GM18520 (cell line): ENCODE results near the gene CACYBP.
A peak's percentile ranks its signal among the peaks of the same experiment; 100 is the strongest.
"Not testable (repeated sequence)": the region's sequence is repeated elsewhere in the genome, so short reads cannot be mapped to it uniquely, and the experiment has no call there.

Source experiments
- ATAC-seq: cut with Tn5 transposase; IDR thresholded peaks from one replicate; pipeline ENCODE4 v1.9.1; 2021; ENCODE audit not compliant: unreplicated experiment

Gene CACYBP

GRCh38 chr1:175005085-175005783 lies 5.5 kb downstream of the CACYBP start:
- no peak for ATAC-seq

DNA sequence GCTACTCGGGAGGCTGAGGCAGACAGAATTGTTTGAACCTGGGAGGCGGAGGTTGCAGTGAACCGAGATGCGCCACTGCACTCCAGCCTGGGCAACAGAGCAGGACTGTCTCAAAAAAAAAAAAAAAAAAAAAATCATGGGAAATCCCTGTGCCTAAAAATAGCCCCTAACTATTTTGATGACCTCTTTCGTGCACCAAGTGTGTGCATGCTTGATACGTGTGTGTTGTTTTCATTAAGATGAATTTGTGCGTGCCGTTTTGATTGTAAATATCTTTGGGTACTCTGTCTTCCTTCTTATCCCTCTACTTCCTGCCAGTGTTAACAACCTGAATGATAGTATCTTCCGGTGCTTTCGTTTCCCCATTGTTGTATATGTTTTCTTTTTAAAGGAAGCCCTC lies 9.8 kb downstream of the CACYBP start:
- no peak for ATAC-seq

- no peak for ATAC-seq
These were observed 13.7 kb downstream of the CACYBP start for GRCh38 chr1:175013445-175013844.

GRCh38 chr1:175015243-175015642 lies 15.5 kb downstream of the CACYBP start:
- no peak for ATAC-seq

- no peak for ATAC-seq
These were observed 19.8 kb downstream of the CACYBP start for GRCh38 chr1:175019524-175019923.

DNA sequence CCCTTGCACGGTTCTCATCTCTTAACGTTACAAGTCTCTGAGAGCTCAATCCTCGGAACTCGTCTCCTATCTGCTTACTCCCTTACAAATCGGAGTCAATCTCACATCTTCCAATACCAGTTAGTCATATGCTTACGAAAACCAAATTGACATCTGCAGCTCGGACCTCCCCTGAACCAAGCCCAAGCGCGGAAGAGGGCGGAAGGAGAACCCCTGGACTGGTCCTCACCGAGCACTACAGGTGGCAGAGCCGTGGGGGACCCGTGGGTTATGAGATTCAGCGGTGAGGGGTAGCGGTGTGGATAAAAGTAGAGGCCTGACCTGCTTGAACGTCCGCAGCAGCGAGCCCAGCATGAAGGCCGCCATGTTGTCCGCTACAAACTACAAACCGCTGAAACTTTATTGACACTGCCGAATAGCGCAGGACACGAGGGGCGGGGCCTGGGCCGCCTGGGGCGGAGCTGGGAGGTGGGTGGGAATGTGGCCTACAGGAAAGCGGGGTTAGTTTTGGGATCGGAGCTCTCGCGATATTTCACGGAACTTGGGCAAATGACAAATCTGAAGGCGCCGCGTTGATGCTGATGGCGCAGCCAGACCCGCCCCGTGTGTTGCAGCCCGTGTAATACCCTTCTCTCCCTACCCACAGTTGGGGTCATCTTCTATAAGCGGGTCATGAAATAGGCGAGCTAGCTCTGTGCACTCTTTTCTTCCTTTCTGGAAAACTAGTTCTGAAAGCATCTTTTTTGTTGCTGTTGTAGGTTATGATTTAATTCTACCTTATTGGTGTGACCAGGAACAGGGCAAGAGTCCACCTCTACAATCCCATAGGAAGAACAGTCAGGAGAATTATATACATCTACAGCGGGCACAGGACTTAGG lies 23.5 kb downstream of the CACYBP start, which contains the start of gene MRPS14:
TSS of gene MRPS14 (minus strand) at position 383 of the 879 bp plus-strand sequence. CDS start at position 366, 17 bp downstream.
- ATAC-seq: peak; percentile 88

GRCh38 chr1:175023922-175024242 lies 24.1 kb downstream of the CACYBP start:
- not testable (repeated sequence) for ATAC-seq

GRCh38 chr1:175024773-175025172 lies 25.0 kb downstream of the CACYBP start:
- ATAC-seq: no peak

DNA sequence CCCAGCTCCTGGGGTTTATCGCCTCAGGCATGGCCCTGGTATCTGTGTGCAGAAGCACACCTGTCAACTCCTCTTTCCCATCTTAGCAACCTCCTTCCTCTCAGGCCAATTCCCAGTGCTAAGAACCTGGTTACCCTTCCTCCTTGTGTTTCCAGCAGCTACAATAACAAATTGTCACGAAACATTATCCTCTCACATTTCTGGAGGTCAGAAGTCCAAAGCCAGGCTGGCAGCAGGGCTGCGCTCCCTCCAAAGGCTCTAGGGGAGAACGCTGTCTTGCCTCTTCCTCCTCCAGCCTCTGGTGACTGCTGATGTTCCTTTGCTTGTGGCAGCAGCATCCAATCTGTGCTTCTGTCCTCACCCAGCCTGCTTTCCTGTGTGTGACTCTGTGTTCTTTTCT lies 34.2 kb downstream of the CACYBP start:
- no peak for ATAC-seq

DNA sequence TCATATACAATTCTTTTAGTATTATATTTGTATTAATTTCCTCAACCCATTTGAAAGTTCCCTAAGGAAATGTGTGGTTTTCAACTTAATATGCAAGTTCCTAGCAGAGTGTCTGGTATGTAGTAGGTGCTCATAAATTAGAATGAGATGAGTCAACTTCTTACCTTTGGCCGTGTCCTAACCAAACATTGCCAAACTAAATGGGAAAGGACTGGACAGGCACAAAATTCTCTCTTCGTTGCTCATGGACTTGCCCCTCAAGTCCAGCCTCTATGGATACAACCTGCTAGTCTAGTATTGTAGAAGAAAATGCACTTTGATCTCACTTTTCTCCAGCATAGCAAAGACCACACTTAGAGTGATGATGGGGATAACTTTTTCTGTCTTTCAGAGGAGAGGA lies 35.0 kb downstream of the CACYBP start:
- ATAC-seq: no peak

- no peak for ATAC-seq
These were observed 36.1 kb downstream of the CACYBP start for GRCh38 chr1:175035865-175036264.

- no peak for ATAC-seq
These were observed 36.7 kb downstream of the CACYBP start for GRCh38 chr1:175036476-175036875.

- ATAC-seq: no peak
These were observed 37.7 kb downstream of the CACYBP start for GRCh38 chr1:175037416-175037815.

GRCh38 chr1:175040324-175040879 lies 40.7 kb downstream of the CACYBP start:
- ATAC-seq: no peak

DNA sequence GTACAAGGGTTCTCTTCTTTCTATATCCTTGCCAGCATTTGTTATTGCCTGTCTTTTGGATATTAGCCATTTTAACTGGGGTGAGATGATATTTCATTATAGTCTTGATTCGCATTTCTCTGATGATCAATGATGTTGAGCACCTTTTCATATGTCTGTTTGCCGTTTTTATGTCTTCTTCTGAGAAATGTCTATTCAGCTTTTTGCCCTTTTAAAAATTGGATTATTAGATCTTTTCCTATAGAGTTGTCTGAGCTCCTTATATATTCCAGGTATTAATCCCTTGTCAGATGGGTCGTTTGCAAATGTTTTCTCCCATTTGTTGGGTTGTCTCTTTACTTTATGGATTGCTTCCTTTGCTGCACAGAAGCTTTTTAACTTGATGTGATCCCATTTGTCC lies 42.9 kb downstream of the CACYBP start:
- ATAC-seq: no peak

DNA sequence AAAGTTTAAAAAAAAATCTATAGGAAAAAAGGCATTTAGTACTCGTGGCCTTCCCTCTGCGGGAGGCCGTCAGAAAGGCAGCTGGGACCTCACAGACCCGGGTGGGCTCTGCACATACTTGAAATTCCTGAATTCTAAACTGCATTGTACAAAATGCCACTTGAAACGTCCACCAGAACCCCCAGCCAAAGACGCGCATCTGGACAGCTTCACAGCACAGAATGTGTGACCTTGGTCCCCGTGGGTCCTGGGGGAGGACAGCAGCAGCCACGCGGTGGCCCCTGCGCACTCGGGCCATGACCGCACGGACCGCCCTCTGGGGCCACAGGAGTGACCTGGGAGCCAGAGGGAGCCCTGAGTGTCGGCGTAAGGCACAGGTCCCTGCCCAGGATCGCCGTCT lies 44.1 kb downstream of the CACYBP start:
- no peak for ATAC-seq

- ATAC-seq: not testable (repeated sequence)
These were observed 44.8 kb downstream of the CACYBP start for GRCh38 chr1:175044591-175044990.

DNA sequence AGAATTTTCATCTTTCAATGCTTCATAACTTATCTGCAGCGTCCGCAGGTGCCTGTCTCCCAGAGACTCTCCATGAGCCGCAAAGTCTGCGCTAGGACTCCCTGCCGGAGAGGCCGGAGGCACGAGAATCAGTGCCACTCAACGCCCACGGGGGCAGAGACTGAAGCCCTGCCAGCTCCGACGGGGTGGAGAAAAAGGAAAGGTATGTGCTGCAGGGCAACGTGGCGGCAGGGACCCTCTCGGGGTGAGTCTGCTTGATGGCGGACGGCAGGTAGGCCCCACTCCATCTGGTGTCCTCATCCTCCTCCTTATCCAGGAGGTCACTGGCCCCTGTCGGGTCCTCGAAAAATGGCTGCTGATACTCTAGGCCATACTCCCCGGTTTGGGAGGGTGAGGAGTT lies 45.4 kb downstream of the CACYBP start:
- no peak for ATAC-seq

- no peak for ATAC-seq
These were observed 45.8 kb downstream of the CACYBP start for GRCh38 chr1:175045519-175045918.

DNA sequence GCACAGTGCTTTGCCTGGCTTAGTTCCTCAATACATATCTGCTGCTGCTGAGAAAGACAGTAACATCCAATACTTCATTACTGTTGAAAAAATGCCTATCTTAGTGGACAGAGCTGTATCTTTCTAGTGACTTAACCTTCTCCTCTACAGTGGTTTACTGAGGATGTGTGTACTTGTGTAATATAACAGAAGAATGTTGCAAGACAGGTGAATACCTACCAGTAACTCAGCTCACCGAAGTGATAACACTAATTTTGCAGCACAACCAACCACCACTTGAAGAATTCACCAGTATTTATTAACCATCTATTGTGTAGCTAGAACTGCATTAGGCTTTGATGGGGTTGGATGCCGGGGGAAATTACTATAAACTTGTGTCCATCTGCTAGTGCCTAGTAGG lies 51.2 kb downstream of the CACYBP start:
- no peak for ATAC-seq

GRCh38 chr1:175054736-175055135 lies 55.0 kb downstream of the CACYBP start:
- ATAC-seq: no peak
